COLO668 (cell line): Measurements from ENCODE around the gene STRBP.

Experiments
- DNase-seq: peaks from one replicate; lab custom pipeline; 2025; ENCODE audit not compliant: unreplicated experiment; lab: John Stamatoyannopoulos, UW

STRBP gene

GRCh38 chr9:123073441-123073840 lies 194.9 kb downstream of the STRBP start:
- no peak for DNase-seq

GRCh38 chr9:123072407-123072995 lies 195.9 kb downstream of the STRBP start:
- DNase-seq = no peak
